ENCODE measurements around the gene TMEM183A. TPM values are rescaled to one million over a fixed set of nuclear protein-coding genes. Genes with fewer than 3 reads are reported as not detected.

Gene TMEM183A
- total RNA-seq, 2 donors from 2014 or later = 80.2 to 88.2 TPM

DNA sequence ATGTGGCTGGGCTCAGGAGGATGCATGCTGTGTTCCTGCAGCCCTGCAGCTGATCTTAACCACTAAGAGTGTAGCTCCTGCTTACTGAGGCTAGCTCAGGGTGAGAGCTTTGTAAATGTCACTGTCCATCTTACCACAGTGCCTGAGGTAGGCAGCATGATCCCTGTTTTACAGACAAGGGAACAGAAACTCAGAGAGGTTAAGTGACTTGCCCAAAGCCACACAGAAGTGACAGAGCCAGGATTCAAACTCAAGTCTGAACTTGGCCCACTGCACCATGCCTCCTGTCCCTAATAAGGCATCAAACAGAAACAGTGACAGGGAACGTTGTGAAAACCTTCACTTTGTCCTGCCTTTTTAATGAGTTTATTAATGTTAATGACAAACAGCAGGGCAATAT lies 47.0 kb downstream of the TMEM183A start:
- intact Hi-C loops (cut with DNase I) = no loop called here
- no peaks in the 10 kb centered on the region for H3K4me1 ChIP-seq (replicated peaks)
- no peak overlapping the region for H3K4me3 ChIP-seq
- TF ChIP-seq POLR2AphosphoS5 (IDR thresholded peaks at IDR 0.05) (no peak), POLR2A (IDR thresholded peaks at IDR 0.05) (no peak)
- TF ChIP-seq, protein P1, sequence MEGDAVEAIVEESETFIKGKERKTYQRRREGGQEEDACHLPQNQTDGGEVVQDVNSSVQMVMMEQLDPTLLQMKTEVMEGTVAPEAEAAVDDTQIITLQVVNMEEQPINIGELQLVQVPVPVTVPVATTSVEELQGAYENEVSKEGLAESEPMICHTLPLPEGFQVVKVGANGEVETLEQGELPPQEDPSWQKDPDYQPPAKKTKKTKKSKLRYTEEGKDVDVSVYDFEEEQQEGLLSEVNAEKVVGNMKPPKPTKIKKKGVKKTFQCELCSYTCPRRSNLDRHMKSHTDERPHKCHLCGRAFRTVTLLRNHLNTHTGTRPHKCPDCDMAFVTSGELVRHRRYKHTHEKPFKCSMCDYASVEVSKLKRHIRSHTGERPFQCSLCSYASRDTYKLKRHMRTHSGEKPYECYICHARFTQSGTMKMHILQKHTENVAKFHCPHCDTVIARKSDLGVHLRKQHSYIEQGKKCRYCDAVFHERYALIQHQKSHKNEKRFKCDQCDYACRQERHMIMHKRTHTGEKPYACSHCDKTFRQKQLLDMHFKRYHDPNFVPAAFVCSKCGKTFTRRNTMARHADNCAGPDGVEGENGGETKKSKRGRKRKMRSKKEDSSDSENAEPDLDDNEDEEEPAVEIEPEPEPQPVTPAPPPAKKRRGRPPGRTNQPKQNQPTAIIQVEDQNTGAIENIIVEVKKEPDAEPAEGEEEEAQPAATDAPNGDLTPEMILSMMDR (IDR thresholded peaks at IDR 0.05) = no peak
- no peak overlapping the region for H3K27ac ChIP-seq
- no peak for DNase-seq (ENCODE audit: low spot score)
- no peaks in the 10 kb centered on the region for H3K36me3 ChIP-seq
- WGBS = 41% methylated on average over 1 of the region's 1 CpG
- no peaks in the 10 kb centered on the region for H3K27me3 ChIP-seq (replicated peaks; ENCODE audit: insufficient read depth)
- no peaks in the 10 kb centered on the region for H3K9me3 ChIP-seq

DNA sequence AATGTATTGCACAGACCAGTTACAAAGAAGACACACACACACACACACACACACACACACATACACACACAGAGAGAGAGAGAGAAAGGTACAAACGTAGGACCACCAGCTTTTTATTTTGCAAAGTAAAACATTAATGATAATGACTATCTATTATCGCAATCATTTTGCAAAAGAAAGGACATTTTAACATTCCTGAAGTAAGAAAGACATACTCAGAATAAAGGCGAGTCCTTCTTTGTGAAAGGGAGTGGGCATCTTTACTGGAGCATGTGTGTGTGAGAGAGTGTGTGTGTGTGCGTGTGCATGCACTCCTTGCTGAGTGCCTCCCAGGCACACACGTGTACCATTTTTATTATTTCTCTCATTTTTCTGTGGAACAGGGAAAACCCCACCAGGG lies 47.5 kb downstream of the TMEM183A start:
- TF ChIP-seq POLR2AphosphoS5 (IDR thresholded peaks at IDR 0.05) = no peak
- no peaks in the 10 kb centered on the region for H3K27me3 ChIP-seq (replicated peaks; ENCODE audit: insufficient read depth)
- H3K4me1 ChIP-seq (replicated peaks) = no peaks in the 10 kb centered on the region
- DNase-seq (ENCODE audit: low spot score) = no peak
- no peaks in the 10 kb centered on the region for H3K9me3 ChIP-seq
- intact Hi-C loops (cut with DNase I) = no loop called here
- no peaks in the 10 kb centered on the region for H3K36me3 ChIP-seq
- H3K27ac ChIP-seq = no peak overlapping the region
- H3K4me3 ChIP-seq = no peak overlapping the region
- 80% methylated on average over 5 of the region's 5 CpGs for WGBS

DNA sequence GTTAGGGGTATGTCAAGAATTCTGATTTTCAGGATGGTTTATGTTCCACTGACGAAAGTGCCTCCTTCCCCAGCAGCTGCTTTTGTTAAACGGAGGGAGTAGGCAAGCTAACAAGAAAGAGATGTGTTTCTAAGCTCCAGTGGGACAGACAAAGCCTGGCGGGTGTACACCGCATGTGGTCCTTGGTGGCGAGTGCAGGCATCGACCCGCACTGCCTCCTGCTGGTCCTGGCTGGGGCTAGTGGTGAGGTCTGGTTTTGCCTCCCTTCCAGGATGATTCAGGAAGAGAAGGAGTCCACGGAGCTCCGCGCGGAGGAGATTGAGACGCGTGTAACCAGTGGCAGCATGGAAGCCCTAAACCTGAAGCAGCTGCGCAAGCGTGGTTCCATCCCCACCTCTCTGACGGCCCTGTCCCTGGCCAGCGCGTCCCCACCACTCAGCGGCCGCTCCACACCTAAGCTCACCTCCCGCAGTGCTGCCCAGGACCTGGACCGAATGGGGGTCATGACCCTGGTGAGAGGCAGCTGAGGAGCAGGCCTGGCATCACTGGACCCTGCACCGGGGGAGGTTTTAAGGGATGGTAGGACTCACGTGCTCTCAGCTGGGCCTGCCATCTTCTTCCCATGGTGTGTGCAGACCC lies 48.1 kb downstream of the TMEM183A start:
- WGBS = 92% methylated on average over 24 of the region's 24 CpGs
- intact Hi-C loops (cut with DNase I) = no loop called here
- H3K4me3 ChIP-seq = no peak overlapping the region
- no peaks in the 10 kb centered on the region for H3K4me1 ChIP-seq (replicated peaks)
- H3K9me3 ChIP-seq = no peaks in the 10 kb centered on the region
- no peak for TF ChIP-seq POLR2A (IDR thresholded peaks at IDR 0.05)
- TF ChIP-seq, protein P1 (IDR thresholded peaks at IDR 0.05) = no peak
- no peak for TF ChIP-seq POLR2AphosphoS5 (IDR thresholded peaks at IDR 0.05)
- no peak for DNase-seq (ENCODE audit: low spot score)
- H3K36me3 ChIP-seq = no peaks in the 10 kb centered on the region
- H3K27ac ChIP-seq = no peak overlapping the region
- H3K27me3 ChIP-seq (replicated peaks; ENCODE audit: insufficient read depth) = no peaks in the 10 kb centered on the region

DNA sequence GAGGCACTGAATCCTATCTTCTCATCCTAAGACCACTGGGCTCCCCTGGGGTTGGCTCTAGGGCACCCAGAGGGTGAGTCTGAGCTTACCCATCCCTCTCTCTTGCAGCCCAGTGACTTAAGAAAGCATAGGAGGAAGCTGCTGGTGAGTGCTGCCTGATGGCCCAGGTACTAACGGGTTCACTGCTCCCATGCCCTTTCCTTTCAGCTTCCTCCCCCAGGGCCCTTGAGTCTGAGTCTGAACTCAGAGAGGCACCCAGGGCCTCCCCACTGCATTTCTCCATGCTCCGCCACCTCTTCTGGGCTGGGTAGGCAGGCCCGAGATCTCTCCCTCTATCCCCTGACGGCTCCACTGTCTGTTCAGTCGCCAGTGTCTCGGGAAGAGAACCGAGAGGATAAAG lies 48.8 kb downstream of the TMEM183A start:
- H3K4me3 ChIP-seq = no peak overlapping the region
- intact Hi-C loops (cut with DNase I) = no loop called here
- no peak for DNase-seq (ENCODE audit: low spot score)
- TF ChIP-seq, protein P1 (IDR thresholded peaks at IDR 0.05) = no peak
- TF ChIP-seq POLR2A (IDR thresholded peaks at IDR 0.05) = no peak
- no peak overlapping the region for H3K27ac ChIP-seq
- no peaks in the 10 kb centered on the region for H3K4me1 ChIP-seq (replicated peaks)
- H3K36me3 ChIP-seq = no peaks in the 10 kb centered on the region
- WGBS = 89% methylated on average over 7 of the region's 7 CpGs
- no peaks in the 10 kb centered on the region for H3K27me3 ChIP-seq (replicated peaks; ENCODE audit: insufficient read depth)
- H3K9me3 ChIP-seq = no peaks in the 10 kb centered on the region

DNA sequence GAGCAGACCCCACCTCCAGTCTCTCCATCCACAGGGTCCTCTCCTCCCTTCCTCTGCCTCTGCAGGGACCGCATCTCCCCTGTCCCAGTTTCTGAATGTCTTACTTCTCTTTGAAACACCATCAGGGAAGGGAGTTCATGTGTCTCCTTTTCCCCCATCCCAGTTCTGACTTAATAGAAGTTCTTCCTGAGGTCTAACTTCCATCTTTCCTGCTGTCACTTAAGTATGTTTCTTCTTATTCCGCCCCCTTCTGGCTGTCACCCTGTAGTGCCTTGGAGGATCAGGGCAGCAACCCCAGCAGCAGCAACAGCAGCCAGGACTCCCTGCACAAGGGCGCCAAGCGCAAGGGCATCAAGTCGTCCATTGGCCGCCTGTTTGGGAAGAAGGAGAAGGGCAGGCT lies 49.3 kb downstream of the TMEM183A start:
- Histone ChIP-seq H3K27me3 (replicated peaks; ENCODE audit: insufficient read depth) (no peaks in the 10 kb centered on the region), H3K27ac (no peak overlapping the region), H3K4me1 (replicated peaks) (no peaks in the 10 kb centered on the region), H3K9me3 (no peaks in the 10 kb centered on the region), H3K36me3 (no peaks in the 10 kb centered on the region), H3K4me3 (no peak overlapping the region)
- no peak for TF ChIP-seq POLR2A (IDR thresholded peaks at IDR 0.05)
- TF ChIP-seq, protein P1 (IDR thresholded peaks at IDR 0.05) = no peak
- no peak for TF ChIP-seq POLR2AphosphoS5 (IDR thresholded peaks at IDR 0.05)
- intact Hi-C loops (cut with DNase I) = no loop called here
- no peak for DNase-seq (ENCODE audit: low spot score)
- WGBS = 97% methylated on average over 6 of the region's 6 CpGs

All from prostate gland (tissue), 2 donors.